Suppressor macrophage (primary cell): ENCODE measurements around the gene USF2.
A peak's percentile ranks its signal among the peaks of the same experiment; 100 is the strongest.

ENCODE experiments used
- DNase-seq, 4 experiments: peaks; one replicate each; pipeline ENCODE4 v3.0.0-alpha.2; 2020 to 2022

USF2 gene

GRCh38 chr19:35302446-35302845 lies 33.7 kb downstream of the USF2 start:
- DNase-seq: no peak

GRCh38 chr19:35303357-35303915 lies 34.7 kb downstream of the USF2 start:
- DNase-seq: peak in 3 of 4 experiments; percentile 40 to 45 (median 45)

GRCh38 chr19:35304036-35304435 lies 35.3 kb downstream of the USF2 start:
- no peak for DNase-seq

- peak in 1 of 4 experiments; percentile 29 for DNase-seq
Observed at GRCh38 chr19:35305181-35305580, 36.4 kb downstream of the USF2 start.

GRCh38 chr19:35306473-35307246 lies 37.9 kb downstream of the USF2 start:
- no peak for DNase-seq

- no peak for DNase-seq
Observed at GRCh38 chr19:35307931-35308330, 39.2 kb downstream of the USF2 start.

GRCh38 chr19:35308910-35309309 lies 40.1 kb downstream of the USF2 start:
- DNase-seq: no peak

GRCh38 chr19:35309481-35310279 lies 40.9 kb downstream of the USF2 start:
- DNase-seq: no peak

GRCh38 chr19:35310331-35310730 lies 41.6 kb downstream of the USF2 start:
- no peak for DNase-seq

GRCh38 chr19:35310811-35311465 lies 42.2 kb downstream of the USF2 start:
- DNase-seq: no peak

- DNase-seq: no peak
Observed at GRCh38 chr19:35311901-35312665, 43.3 kb downstream of the USF2 start.

- no peak for DNase-seq
Observed at GRCh38 chr19:35313587-35313986, 44.8 kb downstream of the USF2 start.

- no peak for DNase-seq
Observed at GRCh38 chr19:35314031-35314430, 45.3 kb downstream of the USF2 start.

GRCh38 chr19:35314858-35315470 lies 46.2 kb downstream of the USF2 start:
- no peak for DNase-seq

GRCh38 chr19:35315883-35316282 lies 47.1 kb downstream of the USF2 start:
- no peak for DNase-seq

GRCh38 chr19:35316560-35316959 lies 47.8 kb downstream of the USF2 start:
- DNase-seq: no peak

GRCh38 chr19:35317464-35318043 lies 48.8 kb downstream of the USF2 start:
- DNase-seq: peak; percentile 81 to 92 (median 90)

GRCh38 chr19:35318679-35319448 lies 50.1 kb downstream of the USF2 start:
- DNase-seq: peak; percentile 94 to 99 (median 96)

- peak; percentile 76 to 85 (median 84) for DNase-seq
Observed at GRCh38 chr19:35320065-35320713, 51.4 kb downstream of the USF2 start.

GRCh38 chr19:35321291-35321690 lies 52.5 kb downstream of the USF2 start:
- DNase-seq: peak in 1 of 4 experiments; percentile 28
